GM18870 (cell line): ENCODE results near the gene NPAS3.

Experiments used
- ATAC-seq: cut with Tn5 transposase; IDR thresholded peaks from one replicate; pipeline ENCODE4 v1.9.1; 2021; ENCODE audit warnings: moderate library complexity; ENCODE audit not compliant: unreplicated experiment

Gene NPAS3

DNA sequence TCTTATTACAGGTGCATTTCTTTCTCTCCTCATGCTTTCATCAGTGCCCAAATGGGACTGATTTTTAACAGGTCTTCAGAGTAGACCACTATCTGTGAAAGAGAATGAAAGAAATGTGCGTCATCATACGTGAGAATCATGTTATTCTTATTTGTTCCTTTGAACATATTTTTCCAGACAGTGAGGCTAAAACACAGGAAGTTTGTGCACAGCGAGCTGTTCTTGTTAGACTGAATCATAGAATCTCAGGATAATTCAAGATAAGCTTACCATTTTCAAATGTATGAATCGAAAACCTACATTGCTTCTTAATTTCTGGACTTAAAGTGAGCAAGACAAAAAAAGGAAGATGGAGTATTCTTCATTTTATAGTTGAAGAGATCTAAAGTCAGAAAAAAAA is 629.1 kb downstream of the NPAS3 start:
- no peak for ATAC-seq

DNA sequence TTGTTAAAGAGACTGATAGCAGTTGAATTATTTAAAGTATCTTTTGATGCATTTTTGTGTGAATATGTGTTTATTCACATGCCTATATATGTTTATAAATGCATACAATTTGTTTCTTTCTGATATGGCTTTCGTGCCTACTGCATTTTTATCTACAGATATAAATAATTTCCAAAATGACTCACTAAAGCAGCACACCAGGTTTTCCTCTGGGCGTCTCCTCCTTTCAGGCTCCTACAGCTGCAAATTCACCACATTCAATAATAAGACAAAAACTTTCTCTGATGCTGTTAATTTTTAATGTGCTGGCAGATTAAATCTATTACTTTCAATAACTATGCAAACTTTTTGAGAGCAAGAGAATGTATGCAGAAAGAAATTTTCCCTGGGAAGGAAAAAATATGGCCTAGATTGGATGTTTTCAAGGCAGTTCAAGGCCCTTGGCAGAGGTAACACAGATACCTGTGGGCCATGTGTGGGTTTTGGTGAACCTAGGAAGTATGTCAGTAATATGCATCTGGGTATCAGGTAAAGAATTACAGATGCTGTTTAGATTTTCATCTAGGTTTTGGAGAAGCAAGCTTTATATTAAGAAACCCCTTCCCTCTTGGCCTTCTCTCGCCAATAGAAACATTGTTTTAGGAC is 630.4 kb downstream of the NPAS3 start:
- ATAC-seq: no peak

DNA sequence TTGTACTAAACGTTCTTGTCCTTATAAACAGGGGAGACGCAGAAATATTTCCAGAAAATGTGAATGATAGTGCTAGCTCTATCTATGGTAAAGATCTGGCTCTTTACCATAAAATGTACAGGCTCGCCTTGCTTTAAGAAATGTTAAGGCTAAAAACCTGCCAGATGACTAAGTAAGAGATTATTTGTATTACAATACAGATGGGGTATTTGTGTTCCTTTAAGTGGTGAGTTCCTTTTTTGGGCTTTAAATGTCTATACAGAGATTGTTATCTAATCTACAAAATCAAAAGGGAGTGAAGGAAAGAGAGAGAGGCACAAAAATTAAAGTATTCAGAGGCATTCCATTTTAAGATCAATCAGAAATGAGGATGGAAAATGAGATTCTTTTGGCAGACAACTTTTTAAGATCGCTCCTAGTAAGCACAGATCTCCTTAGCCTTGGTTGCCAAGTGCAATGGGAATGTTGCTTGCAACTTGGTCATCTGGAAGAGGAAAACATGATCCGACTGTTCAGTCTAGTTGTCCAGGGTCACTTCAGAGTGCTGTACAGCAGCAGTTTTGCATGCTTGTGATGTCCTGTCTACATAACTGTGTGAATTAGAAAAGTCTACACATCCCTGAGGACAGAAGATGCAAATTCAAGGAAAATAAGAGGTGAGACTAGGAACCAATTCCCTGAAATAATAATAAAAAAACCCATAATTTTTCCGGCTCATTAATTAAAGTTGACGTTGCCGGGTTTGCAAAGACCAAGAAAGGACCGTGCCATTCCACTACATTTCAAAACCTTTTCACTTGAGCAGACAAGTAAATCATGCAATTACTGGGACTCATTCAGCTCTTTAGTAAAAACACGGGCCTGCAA is 631.4 kb downstream of the NPAS3 start:
- no peak for ATAC-seq

DNA sequence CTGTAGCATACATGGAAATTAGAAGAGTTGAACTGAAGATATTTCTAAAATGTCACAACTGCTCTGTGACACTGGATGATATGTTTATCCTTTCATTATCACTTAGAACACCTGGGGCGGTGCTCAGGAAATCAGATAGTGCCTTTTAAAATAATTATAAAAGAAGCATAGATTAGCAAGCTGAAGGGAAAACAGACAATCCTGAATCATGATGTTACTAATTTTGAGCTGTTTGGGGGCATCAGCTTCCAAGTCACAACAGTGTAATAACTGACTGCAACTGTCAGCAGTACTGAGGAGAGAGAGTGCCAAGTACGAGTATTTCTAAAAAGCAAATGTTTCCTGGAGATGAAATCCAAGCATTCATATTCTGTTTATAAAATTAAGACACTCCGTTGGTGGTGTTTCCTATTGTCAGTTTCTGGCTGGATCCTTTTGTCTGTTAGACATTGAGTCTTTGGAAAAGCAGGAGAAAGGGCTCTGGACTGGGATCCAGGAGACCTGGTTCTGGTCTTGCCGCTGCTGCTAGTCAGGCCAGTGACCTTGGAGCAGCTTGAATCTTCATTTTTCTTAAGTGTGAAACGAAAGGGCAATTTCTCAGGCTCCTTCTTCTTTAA is 632.1 kb downstream of the NPAS3 start:
- ATAC-seq: no peak

DNA sequence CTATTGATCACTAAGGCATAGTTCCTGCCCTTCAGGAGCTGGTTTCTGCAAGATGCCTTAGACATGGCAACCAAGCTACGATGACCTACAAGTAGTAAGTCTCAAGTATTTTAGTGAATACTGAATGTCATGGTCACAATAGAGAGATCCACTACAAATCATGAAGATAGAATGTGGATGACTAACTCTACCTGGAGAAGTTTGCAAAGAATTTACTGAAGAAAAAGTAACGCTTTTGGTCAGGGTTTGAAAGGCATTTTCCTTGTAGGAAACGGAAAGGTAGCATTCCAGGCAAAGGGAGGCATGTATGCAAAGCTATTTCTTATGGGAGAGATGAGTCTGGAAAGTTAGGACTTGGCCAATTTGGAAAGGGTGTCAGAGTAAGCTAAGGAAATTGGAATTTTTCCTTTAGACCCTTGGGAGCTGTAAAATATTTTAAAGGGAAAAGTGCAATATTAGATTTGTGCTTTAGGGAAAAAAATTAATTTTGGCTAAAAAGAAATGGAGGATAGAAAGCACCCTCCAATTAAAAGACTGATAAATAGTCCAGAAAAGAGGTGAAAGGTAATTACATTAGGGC is 634.7 kb downstream of the NPAS3 start:
- no peak for ATAC-seq

DNA sequence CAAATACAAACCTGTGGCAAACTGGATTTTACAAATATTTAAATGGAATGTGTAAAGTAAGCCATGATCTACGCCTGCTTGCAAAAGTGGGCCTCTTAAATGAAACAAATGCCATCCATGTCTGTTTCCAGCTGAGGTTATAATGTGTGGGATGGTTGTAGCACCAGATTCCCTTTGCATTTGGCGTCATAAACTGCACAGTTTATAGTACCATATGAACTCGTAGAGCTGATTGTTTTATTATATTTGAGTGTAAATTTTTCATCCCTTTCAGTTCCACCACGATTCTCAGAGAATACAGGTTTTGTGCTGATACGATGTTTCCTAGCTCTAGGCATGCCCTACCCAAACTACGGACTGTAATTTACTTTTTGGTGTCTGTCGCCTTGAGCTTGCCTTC is 637.3 kb downstream of the NPAS3 start:
- ATAC-seq: no peak

DNA sequence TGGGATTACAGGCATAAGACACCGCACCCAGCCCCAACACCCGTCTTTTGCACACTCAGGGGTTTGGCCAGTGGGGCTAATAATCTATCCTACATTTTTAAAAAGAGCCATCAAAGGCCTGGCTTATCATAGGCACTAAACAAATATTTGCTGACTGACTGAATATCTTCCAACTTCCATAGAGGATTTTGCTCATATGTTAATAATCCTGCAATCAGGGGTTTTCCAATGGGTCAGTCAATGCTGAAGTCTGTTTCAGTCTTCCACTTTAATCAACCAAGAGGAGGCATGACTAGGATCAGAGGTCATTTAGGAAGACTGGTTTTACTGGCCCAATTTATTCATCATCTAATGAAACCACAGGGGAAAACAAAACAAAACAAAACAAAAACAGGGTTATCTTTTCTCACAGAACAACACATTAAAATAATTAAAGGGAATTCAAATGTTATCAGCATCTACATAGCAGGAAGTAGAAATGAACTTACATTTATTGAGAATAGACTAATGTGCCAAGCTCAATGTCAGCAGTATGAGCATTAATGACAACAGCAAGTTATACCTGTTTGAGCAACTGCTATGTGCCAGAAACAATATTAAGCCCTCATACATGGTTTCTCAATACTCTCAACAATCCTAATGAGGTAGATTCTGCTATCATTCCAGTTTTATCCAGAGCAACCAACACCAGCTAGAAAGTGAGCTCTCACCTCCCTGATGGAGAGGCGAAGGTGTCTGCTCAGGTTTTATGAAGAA is 640.0 kb downstream of the NPAS3 start:
- ATAC-seq: no peak

DNA sequence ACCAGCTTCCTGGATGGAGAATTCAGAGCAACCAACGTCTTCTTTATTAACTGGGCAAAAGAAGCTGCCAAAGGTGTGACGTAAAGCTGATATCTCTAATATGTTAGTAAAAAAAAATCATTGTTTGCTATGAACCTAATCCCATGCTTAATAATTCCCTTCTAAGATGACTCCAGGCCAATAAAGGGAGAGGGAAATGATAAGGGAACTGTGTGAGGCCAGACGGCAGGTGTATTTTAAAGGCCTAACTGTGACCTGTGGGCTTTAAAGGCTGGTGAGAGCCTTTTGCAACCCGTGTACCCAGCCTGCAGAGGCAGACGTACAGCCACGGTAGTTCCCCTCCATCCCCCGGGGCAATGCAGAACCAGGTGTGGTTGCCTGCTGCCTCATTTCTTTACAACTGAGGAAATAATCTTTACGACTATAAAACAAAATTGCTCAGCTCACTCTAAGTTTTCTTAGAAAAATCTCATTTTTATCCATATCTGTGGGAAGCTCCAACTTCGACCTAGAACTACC is 641.6 kb downstream of the NPAS3 start:
- ATAC-seq: no peak

DNA sequence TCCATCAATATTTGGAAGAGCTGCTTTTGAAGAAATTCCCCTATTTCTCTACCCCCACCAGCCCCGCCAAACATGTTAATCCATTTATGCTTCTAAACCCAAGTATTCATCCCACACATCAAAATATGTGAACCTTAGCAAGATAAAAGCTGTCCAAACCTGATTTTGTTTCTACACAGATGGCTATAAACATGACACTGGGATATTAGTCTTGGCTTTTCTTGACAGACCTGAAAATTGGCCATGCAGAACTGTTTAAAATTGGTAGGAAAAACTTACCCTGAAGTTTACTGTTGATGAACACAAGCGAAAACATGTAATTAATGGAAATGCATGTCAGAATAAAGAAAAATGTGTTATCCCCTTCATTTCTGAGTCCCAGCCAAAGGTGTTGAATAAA is 642.2 kb downstream of the NPAS3 start:
- no peak for ATAC-seq

DNA sequence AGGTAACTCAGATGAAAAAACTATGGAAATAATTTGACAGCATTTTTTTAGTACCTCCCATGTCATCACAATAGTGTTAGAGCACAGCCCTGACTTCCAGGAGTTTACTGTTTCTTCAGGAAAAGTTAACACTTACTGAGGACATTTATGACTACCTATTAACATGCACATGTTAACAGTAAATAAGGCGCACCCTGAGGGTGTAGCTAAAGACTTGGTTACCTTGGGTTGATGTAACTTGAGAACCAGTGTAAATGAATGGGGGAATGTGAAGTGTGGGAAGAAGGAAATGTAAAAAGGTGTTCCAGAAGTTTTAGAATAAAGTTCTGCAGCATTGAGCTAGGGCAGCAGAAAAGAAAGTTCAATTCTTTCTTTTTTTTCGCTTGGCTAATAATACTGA is 646.0 kb downstream of the NPAS3 start:
- no peak for ATAC-seq

DNA sequence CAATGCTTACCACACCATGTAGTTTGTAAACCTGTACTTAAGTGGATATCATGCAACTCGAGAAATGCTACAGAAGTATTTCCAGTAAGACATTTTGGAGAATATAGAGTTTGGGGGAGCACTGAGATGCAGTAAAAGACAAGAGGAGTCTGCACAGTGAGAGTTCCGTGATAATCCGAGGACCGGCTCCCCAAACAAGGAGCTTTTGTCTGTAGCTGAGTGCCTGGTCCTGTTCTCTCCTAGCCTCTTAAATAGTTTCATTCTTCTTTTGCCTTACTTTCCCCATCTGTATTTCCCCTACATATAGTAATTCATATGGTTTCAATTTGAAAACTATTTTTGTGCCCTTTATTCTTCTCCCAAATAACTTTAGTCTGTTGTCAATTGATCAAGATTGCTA is 648.1 kb downstream of the NPAS3 start:
- no peak for ATAC-seq

DNA sequence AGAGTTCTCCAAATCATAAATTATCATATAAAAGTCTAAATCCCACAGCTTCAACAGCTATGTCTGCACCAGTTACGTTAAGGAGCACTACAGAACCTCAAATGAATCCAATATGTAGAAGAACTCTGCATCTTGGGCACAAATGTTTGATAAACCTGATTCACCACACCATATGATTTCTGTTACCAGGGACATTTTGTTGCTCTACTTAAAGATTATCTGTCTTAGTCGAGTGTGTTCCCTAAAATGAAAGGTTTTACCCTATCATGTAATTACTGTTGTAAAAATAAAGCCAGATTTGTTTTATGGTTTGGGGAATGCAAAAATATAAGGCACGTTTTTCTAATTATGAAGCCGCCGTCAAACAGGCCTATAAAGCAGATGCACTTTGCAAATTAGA is 649.1 kb downstream of the NPAS3 start:
- ATAC-seq: no peak

DNA sequence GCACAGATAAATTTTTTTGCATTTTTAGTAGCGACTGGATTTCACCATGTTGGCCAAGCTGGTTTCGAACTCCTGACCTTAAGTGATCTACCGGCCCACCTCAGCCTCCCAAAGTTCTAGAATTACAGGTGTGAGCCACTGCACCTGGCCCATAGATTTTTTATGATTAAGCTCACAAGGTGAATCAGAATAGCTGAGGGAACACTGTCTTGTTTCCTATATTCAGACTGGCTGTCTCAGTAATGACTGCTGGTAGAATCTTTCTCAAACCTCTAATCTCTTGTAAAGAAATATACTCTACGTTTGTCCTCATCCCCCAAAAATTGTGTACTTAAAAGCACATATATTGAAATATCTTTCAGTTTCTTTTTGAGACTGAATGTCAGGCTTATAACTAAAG is 650.1 kb downstream of the NPAS3 start:
- no peak for ATAC-seq

DNA sequence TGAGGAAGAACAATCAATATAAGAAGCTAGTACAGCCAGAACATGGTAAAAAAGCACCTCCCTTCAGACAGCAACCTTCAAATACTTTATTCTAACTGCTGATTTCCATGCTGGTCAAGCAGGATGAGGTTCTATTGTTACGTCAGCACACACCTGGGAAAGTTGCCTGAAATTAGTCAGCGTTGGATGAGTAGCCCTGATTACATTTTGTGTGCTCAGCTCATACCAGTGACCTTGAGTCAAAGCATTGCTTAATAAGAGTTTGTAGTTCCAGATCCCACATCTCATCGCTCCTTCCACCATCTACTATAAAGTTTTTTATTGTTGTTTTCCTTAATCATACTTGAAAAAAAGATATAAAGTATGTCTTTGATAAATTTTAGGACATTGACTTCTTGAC is 650.7 kb downstream of the NPAS3 start:
- ATAC-seq: no peak

DNA sequence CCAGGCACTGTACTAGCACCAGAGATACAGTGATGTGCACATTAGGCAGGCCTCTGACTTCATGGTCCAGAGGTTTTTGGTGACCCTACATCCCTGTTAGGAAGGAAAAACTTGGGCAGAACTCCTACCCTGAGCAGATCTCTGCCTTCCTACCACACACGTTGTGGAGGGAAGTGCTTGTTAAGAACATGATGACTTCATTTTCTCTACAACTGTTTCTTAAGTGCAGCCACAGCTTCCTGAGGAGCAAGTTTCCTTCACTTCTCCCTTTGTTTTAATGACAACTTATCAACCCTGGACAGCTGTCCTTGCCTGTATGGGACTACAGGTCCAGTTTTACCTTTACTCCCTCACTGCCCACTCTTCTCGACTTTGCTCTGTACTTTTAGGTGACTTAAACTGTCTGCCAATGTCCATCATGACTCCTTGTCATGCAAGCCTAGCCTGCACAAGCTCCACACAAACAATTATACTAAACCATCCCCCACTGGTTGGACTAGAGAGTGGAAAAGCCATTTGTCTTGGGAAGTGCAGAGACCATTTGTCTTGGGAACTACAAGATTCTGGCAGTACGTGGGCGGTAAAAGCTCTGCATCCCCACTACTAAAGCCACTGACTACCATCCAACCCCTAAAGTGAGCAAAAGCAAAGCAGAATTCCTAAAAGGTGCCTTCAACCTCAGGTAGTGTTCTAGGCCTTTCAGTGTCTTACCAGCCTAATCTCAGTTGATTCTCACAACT is 652.4 kb downstream of the NPAS3 start:
- ATAC-seq: no peak

DNA sequence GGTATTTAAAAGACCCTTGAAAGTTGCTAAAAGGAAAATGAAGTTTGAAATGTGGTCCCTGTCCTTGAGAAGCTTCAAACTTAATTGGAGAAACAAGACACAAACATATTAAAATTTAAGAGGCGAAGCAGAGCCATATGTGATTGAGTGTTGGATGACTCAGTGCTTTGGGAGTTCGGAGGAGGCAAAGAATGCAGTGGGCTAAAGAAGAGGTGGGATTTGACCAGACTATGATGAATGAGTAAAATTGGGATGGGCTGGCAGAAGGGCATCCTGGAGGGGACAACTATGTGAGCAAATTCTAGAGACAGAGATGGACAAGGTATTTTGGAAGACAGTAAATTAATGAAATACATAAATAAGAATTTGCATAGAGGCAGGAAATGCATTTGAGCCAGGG is 653.6 kb downstream of the NPAS3 start:
- no peak for ATAC-seq

DNA sequence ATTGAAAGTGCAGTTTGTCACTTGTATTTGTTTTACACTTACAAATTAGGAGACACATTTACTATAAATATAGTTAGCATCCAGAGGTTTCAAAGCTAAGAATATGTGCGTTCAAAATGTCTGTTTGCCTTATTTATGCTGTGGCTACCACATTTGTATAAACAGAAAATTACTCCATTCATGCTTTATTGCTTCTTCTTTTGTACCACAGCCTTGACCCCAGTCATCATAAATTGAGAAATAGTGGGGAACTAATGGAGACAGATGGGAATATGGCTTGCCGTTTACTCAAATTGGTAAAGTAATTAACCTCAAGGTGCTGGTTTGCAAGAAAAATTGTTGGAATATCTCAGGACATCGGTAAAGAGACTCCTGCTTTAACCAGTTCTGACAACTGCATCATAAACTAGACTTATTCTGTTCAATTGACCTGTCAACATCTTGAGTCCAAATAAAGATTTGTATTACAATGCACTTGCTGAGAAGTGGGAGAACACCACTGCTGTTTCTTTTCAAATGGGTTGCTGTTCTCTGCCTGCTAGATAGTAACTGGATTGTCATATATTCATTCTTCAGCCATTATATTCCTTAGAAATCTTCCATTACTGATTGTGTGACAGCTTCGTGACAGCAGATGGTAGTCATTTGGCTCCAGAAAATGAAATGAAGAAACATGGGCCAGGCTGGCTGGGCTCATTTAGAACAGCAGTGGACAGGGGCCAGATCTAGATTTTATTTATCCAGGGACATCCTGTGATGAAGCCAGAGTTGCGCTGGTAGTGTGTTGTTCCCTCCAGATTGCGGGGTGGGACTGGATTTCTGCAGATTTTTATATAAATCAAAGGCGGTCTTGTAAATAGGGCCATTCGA is 657.8 kb downstream of the NPAS3 start:
- no peak for ATAC-seq

DNA sequence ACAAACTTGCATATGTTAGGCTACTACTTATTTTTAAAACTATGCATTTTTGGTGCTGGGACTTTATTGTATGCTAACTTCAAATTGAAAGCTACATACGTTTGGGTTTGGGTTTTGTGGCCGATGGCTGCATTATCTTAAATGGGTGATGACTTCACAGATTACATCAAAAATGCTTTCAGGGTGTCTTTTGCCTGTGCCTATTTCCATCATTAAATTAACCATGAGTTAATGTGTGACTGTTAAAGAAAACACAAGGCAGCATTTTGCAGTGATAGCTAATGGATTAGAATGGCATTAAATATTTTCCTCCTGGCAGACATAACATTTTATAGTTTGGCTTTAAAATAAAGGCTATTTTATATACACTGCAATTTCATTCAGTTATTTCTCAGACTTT is 659.9 kb downstream of the NPAS3 start:
- ATAC-seq: no peak

DNA sequence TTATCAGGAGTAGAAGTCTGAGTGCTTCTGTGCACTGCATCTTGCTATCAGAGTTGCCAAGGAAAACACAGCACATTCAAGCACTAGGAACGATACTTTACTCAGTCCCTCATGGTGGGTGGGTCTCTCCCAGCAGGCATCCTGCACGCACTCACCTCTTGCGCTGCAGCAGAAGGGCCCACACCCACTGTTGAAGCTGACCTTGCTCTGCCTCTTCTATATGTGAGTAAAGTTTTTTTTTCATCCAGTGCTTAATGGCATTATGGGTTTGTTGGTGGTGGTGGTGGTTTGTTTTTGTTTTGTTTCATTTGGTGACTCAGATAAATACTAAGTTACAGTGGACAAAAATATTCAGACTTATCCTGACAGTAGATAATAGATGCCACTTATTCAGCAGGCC is 663.7 kb downstream of the NPAS3 start:
- ATAC-seq: no peak
